ENCODE data around the gene MAP4K5.
A peak's percentile ranks its signal among the peaks of the same experiment; 100 is the strongest.
"Not testable (repeated sequence)": the region's sequence is repeated elsewhere in the genome, so short reads cannot be mapped to it uniquely, and the experiment has no call there.

Gene MAP4K5

DNA sequence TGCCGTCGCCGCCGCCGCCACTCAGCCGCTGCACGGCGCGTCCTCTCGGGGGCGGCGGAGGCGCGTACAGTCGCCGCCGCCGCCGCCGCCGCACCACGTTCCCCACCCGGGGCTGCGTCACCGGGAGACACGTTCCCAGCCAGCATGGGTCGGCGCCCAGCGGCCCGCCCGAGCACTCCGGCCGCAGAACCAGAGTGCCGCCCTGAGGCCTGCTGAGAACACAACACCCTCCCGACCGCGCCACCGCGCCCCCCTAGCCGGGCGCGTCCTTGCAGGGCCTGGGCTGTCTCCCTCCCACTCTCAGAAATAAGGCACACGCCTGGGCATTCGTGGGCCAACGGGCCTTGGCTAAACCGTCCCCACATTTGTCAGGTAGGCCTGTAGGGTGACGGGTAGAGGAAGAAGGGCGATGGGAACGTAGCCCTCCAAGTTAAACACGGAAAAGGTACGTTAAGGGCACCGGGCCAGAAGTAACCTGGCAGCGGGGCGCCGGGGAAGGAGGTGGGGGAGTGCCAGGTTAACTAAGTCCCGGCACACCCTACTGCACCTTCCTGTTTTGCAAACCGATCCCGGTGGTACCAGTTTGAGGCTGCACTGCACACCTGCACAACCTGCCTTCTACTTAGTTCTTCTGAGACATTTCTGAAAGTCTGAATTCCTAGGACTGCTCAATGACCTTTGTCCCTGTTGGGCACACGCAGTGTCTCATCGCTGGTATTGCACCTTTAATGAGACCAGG, at the start of gene MAP4K5:
TSS of gene MAP4K5 (minus strand) at position 68 of the 739 bp plus-strand sequence. CDS start 520 bp downstream, outside the sequence.
- DNase-seq (ENCODE audit: low read depth): peak; percentile 62

DNA sequence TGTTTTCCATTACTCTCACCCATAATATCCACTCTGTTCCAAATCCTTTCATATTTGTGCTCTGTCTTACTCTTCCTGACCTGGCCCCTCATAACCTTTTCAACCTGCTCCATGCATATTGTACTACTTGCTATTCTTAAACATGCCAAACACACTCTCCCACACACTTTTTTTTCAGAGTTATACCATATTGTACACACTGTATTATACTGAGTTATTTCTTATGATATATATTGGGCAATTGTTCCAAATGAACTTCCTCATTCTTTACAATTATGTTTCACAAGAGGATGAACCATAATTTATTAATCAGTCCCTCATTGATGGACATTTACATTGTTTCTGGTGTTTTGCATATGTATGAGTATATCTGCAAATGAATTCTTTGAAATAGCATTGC, 46.1 kb upstream of the MAP4K5 start:
- no peak for DNase-seq (ENCODE audit: low read depth)

DNA sequence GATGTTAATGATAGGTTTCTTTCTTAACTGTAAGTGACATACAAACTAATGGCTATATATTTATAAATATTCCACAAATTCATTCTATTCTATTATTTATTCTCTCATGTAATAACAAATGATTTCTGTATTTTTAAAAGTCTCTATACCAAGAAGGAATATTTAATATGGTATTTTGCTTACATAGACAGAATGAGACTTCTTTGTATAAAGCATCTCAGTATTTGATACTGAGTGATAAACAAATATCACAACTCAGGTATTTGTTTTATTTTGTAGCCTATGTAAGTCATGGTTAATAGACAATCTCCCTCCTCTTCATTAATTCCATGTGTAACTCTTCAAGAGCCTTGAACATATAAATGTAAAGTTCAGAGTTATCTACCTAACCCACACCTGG, 45.6 kb upstream of the MAP4K5 start:
- no peak for DNase-seq (ENCODE audit: low read depth)

DNA sequence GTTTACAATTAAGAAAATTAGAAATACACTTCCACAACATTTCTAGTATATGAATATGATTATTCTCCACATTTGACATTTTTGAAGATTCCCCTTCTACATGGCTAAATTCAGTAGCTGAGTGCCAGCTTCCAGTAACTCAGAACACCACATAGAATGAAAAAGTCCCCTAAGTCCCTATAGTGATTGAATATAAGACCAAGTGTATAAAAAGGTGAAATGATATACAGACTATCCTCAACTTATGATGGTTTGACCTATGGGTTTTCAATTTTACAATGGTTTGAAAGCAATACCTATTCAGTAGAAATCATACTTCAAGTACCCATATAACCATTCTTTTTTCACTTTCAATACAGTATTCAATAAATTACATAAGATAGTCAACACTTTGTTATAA, 43.4 kb upstream of the MAP4K5 start:
- no peak for DNase-seq (ENCODE audit: low read depth)

DNA sequence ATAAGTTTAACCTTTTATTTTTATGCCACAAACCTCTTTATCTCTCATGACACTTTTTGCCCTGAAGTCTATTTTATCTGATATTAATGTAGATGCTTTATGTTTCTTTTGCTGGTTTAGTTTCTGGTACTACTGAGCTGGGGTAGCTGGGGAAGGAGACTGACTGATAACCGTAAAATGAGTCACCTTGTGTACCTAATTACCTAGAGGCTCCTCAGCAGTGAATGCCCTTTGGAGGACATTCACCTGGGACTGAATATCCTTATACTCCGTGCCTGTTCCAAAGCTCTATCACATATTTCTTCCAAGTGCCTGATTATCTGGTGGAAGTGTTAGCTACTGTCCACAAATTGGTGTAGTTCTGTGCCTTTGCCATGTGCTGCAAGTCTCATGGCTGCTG, 41.5 kb upstream of the MAP4K5 start:
- DNase-seq (ENCODE audit: low read depth): no peak

DNA sequence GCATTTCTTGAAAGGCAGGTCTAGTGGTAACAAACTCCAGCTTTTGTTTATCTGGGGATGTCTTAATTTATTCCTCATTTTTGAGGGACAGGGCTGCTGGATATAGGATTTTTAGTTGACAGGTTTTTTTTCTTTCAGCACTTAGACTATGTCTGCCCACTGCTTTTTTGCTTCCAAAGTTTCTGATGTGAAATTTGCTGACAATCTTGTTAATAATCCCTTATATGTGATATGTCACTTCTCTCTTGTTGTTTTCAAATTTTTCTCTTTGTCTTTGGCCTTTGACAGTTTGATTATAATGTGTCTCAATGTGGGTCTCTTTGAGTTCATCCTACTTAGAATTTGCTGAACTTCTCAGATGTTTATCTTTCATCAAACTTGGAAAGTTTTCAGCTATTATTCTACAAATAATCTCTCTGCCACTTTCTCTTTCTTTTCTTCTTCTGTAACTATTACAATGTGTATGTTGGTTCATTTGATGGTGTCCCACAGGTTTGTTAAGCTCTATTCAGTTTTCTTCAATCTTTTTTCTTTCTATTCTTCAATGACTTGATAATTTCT, 37.4 kb upstream of the MAP4K5 start:
- DNase-seq (ENCODE audit: low read depth): no peak

DNA sequence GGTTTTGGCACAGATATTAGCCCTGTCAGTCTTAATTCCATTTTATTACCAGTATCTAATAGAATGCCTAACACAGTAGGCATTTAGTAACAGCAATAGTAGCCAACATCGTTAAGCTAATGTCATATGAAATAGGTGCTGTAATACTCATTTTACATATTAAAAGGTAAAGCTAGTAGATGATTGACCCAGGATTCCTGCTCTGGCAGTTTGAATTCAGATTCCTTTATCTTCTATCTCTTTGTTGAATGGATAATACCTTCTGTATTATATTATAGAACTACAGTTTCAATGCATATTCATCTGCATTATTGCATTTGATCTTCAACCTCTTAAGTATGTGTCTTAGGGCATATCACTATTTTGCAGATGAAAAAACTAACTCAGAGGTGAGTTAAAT, 30.5 kb upstream of the MAP4K5 start:
- DNase-seq (ENCODE audit: low read depth): no peak

DNA sequence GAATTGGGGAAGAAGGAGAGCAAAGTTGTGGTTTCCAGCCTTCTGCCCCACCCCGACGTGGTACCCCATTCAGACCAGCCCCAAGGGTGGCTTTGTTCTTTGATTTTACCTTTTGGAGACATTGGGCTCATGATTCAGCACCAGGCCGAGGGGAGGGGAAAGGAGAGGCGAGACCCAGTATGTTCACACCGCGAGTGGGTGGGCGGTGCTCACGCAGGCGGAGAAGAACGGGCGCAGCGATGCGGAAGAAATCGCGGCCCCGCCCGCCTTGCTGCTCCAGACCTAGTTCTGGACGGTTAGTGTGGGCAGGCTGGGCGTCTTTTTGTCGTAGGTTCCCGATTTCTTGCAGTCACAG, 28.5 kb upstream of the MAP4K5 start:
- peak; percentile 14 for DNase-seq (ENCODE audit: low read depth)

DNA sequence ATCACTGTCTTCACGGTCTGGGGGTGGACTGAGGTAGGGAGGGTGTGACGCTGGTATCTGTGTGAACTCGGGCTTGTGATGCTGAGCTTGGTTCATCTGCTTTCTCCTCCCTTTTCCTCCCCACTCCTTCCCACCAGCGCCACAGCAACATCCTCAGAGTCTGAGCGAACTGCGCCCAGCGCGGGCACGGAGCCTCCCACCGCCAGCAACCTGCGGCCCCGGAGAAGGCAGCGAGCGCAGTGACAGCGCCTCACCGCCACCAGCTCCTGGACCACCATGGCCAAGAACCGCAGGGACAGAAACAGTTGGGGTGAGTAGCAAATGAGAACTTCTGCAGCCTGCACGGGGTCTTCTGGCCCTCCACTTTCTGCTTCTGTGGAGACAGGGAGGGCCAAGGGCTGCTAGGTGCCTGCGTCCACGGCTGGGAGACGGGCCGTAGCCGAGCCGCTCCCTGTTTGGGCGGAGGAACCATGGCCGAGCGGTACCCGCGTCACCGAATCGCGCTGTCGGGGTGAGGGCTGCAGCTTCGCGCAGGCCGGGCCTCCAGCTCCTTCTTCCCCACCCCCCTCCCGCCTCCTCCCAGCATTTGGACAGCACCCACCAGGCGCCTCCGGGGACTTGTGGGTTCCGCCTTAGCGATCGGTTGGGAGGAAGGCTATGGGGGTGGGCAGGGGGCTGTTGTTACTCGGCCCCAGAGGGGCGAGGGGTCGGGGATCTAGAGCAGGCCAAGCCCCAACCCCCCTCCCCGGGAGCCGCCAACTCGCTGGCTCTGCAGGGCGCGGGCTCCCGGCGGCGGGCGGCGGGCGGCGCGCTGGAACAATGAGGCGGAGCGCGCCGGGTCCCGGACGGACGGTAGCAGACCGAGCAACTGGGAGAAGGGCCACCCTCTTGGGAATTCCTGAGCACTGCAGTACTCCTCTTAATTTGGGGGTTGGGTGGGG, 27.9 kb upstream of the MAP4K5 start, which contains the start of gene ATL1:
TSS of gene ATL1 (plus strand) at position 156 of the 941 bp plus-strand sequence. CDS start at position 277, 121 bp downstream.
- DNase-seq (ENCODE audit: low read depth): peak; percentile 12

DNA sequence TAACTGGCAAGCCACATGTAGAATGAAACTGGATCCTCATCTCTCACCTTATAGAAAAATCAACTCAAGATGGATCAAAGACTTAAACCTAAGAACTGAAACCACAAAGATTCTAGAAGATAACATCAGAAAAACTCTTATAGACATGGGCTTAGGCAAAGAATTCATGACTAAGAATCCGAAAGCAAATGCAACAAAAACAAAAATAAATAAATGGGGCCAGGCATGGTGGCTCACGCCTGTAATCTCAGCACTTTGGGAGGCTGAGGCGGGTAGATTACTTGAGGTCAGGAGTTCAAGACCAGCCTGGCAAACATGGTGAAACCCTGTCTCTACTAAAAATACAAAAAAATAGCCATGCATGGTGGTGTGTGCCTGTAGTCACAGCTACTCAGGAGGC, 20.4 kb upstream of the MAP4K5 start:
- DNase-seq (ENCODE audit: low read depth): not testable (repeated sequence)

DNA sequence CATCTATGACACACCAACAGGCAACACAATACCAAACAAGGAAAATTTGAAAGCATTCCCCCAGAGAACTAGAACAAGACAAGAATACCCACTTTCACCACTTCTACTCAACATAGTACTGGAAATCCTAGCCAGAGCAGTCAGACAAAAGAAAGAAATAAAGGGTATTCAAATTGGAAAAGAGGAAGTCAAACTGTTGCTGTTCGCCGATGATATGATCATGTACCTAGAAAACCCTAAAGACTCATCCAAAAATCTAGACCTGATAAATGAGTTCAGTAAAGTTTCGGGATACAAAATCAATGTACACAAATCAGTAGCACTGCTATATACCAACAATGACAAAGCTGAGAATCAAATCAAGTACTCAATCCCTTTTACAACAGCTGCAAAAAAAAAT, 19.5 kb upstream of the MAP4K5 start:
- DNase-seq (ENCODE audit: low read depth): no peak

DNA sequence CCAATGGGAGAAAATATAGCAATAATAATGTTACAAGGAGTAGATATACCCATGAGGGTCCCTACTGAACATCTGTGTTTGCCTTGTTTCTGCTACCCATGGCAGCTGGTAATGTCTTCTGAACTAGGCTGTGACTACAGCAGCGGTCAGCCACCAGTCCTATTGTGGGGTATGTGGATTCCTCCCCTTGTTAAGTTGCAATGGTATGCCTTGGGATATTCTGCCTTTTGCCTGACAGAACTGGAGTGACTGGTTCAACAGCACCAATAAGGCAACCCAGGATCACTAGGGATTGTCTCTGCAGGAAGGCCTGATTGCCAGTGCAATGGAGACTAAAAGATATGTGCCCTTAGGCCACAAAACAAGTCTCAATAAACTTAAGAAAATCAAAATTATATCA, 17.9 kb upstream of the MAP4K5 start:
- no peak for DNase-seq (ENCODE audit: low read depth)

DNA sequence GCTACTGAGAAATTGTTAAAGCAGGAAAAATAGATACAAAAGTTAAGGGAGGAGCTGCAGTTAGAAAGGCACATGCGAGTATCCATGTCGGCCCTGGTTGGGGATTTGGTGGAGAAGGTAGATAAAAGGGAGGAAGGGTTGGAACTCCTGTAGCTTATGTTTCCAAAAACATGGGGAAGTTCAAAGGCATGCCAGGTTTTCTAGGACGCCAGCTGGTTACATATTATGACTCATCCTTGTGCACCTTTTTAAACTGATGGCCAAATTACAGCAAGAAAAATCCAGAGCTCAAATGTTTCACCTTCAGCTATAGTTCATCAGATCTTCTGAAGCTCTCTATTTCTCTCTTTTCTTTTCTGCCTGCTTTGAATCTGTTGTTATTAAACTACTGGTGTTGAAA, 13.2 kb upstream of the MAP4K5 start:
- DNase-seq (ENCODE audit: low read depth): no peak

DNA sequence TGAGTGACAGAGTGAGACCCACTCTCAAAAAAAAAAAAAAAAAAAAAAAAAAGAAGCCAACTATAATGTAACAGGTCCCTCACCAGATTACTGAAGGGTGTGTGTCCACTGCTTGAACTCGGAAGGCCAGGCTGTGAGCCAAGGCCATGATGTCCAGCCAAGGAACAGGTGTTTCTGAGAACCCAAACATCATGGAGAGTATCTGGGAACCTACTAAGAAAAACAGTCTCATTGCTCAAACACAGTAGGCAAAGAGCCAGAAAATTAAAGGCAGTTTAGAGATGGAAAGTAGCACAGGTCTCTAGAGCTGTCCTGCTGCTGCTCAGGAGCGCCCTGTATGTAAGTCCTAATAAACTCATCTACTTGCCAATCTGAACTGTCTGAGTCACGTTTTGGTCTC, 12.5 kb upstream of the MAP4K5 start:
- no peak for DNase-seq (ENCODE audit: low read depth)

DNA sequence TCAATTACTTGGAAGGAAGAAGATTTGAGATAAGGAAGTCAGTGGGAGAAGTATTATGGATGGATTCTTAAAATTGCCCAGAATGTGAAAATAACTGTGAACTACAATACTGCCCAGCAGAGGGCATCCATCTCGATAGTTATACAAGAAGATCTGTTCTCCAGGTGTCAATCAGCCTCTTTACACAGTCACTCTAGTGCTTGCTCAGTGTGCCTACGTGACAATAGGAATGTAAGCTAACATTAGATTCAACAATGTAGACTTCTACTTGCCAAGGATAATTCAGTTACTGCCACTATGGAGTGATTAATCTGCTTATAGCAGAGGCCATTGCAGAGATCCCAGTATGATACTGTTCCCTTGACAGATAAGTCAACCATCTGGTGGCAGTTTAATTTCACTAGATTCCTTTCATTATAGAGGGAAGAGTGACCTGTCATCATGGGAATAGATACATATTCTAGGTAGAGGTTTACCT, 10.6 kb upstream of the MAP4K5 start:
- no peak for DNase-seq (ENCODE audit: low read depth)

DNA sequence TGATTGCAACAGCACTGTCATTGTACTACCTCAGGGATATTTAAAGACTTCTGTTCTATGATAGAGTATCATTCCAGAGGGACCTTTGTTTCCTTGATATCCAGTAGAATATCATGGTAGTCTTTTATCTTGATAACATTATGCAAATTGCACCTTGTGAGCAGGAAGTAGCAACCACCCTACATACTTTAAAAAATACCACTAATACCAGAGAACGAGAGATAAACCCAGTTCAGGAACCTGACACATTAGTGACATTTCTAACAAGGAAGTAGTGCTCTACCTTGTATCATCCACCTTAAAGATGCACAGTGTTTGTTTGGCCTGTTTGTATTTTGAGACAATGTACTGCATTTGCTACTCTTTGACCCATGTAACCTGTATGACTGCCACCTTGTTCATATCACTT, 8.8 kb upstream of the MAP4K5 start:
- no peak for DNase-seq (ENCODE audit: low read depth)

DNA sequence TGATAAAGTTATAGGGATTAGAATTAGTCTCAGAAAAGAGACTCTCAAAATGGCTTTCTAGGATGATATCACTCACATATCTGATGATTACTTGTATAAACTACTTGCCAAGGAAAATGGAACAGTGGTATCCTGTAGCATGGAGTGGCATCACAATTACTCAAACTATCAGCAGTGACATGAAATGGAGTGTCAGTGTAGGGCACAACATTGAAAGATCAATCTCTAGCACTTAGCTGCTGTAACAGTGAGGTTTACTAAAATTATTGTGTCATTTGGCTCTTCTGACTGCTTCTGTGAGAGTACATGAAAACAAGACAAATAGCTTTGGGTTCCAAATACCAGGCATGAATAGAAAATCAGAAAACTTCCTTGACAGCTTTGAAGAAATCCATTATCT, 6.7 kb upstream of the MAP4K5 start:
- no peak for DNase-seq (ENCODE audit: low read depth)

DNA sequence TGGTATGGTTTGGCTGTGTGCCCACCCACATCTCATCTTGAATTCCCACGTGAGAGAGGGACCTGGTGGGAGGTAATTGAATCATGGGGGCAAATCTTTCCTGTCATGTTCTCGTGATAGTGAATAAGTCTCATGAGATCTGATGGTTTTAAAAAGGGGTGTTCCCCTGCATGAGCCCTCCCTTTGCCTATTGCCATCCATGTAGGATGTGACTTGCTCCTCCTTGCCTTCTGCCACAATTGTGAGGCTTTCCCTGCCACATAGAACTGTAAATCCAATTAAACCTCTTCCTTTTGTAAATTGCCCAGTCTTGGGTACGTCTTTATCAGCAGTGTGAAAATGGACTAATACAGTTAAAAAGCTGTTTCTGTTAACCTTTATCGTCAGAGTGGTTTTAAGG, 5.7 kb upstream of the MAP4K5 start:
- DNase-seq (ENCODE audit: low read depth): not testable (repeated sequence)

DNA sequence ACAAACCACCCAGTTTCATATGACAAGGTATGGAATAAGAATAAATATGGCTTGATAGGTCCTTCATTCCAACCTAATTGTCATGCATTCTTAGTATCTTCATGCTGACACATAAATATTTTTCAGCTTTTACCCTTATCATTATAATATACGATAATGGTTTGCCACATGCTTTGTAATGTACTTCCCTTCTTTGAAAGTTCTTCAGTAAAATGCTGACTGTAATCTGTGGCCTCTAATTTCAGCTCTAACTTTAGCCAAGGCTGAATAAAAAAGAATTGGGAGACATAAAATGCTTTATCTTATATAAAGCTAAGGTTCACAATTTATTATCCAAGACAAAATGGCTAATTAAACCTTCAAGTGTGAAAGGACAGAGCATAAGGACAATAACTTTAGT, 2.6 kb upstream of the MAP4K5 start:
- DNase-seq (ENCODE audit: low read depth): no peak

DNA sequence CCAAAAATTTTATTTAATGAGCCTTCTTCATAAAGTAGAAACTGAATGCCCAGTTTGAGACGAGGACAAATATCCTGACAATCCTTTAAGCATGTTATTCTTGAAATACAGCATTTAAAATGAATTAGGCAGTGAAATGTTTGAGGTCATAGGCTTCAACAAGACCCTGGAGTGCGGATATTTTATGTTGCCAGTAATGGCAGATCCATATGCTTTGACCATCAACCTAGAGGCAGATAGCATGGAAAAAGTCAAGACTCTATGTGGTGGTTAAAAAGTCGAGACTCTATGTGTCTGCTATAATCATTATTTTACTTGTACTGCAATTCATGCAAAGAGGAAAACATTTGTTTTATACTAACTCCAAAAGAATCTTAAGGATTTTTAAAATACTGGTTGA, 2.0 kb upstream of the MAP4K5 start:
- DNase-seq (ENCODE audit: low read depth): no peak

DNA sequence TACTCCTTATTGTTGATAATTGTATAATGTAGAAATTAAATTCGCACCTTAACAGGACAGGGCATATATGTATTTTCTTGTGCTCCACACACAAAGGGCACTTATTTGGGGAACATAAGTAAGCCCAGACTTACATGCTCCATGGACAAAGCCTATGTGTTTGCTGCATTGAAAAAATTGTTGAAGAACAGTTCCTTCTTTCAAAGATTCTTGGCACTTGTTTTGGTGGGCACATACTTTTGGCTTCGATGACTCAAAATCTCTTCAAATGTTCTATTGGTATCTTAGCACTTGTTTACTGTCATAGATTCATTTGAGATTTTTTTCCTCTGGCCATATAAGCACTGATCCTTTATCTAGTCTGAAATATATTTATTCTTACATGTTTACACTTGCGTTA, 1.4 kb upstream of the MAP4K5 start:
- no peak for DNase-seq (ENCODE audit: low read depth)

DNA sequence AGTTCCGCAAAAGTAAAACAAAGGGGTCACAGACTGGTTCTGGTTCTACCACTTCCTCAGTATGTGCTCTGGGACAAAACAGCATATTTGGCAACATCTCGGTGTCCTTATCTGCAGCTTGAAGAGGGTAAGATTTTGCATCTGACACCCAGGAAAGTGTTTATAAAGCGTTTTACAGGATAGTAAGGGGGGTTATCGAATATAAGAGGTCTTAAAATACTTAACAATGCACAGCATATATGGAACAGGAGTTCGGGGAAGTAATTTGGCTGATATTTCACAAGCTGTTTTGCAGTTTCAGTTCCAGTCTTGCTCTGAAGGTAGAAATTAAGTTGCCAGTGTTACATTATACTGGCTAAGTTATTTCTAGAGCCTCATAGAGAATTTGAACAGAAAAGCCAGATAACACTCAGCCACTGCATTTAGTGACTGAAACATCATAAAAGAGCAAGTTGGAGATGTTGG, 904 bp upstream of the MAP4K5 start:
- DNase-seq (ENCODE audit: low read depth): no peak
